ENCODE data around the gene ZCWPW2. TPM values are rescaled to one million over a fixed set of nuclear protein-coding genes. Genes with fewer than 3 reads are reported as not detected.

ZCWPW2 gene
- total RNA-seq, 1 donor from 2014 or later, result 0.96 TPM

DNA sequence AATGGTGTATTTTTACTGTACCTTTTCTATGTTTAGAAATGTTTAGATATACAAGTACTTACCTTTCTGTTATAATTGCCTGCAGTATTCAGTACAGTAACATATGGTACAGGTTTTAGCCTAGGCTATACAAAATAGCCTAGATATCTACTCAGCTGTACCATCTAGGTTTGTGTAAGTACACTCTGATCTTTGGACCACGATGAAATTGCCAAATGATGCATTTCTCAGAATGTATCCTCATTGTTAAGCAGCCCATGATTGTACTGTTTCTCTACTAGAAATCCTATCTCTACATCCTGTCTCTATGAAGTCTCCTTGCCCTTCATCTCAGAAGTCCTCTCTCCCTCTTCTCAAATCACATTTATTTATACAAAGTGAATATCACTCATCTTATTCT, 32.8 kb upstream of the ZCWPW2 start:
- H3K4me1 ChIP-seq, result no peaks in the 10 kb centered on the region
- DNase-seq (no peak), ATAC-seq (no peak)
- TF ChIP-seq, protein P1, sequence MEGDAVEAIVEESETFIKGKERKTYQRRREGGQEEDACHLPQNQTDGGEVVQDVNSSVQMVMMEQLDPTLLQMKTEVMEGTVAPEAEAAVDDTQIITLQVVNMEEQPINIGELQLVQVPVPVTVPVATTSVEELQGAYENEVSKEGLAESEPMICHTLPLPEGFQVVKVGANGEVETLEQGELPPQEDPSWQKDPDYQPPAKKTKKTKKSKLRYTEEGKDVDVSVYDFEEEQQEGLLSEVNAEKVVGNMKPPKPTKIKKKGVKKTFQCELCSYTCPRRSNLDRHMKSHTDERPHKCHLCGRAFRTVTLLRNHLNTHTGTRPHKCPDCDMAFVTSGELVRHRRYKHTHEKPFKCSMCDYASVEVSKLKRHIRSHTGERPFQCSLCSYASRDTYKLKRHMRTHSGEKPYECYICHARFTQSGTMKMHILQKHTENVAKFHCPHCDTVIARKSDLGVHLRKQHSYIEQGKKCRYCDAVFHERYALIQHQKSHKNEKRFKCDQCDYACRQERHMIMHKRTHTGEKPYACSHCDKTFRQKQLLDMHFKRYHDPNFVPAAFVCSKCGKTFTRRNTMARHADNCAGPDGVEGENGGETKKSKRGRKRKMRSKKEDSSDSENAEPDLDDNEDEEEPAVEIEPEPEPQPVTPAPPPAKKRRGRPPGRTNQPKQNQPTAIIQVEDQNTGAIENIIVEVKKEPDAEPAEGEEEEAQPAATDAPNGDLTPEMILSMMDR (IDR thresholded peaks at IDR 0.05), result no peak
- no peak overlapping the region for H3K27ac ChIP-seq
- intact Hi-C loops (cut with DNase I), result no loop called here
- H3K36me3 ChIP-seq, result peaks cover 12% of the 10 kb centered on the region
- no peak overlapping the region for H3K4me3 ChIP-seq
- no peaks in the 10 kb centered on the region for H3K9me3 ChIP-seq
- H3K27me3 ChIP-seq, result no peaks in the 10 kb centered on the region

DNA sequence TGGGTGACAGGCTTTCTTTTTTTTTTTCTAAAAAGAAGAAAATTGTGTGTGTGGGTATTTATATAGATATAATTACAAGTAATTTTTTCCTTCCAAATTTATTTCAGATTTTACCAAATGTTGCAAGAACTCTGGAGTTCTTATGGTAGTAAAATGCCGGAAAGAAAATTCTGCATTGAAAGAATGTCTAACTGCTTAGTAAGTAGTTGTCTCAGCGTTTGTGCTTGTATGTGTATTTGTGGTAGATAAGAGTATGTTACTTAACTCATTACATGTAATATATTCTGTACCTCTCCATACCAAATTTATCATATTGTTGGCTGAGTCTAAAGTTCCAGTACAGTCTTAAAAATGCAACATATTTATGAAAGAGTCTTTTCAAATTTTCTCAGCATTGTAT, 32.3 kb upstream of the ZCWPW2 start:
- intact Hi-C loops (cut with DNase I), result no loop called here
- TF ChIP-seq, protein P1 (IDR thresholded peaks at IDR 0.05), result no peak
- Histone ChIP-seq H3K4me3 (no peak overlapping the region), H3K27ac (no peak overlapping the region), H3K9me3 (no peaks in the 10 kb centered on the region), H3K36me3 (peaks cover 12% of the 10 kb centered on the region), H3K4me1 (no peaks in the 10 kb centered on the region), H3K27me3 (no peaks in the 10 kb centered on the region)
- DNase-seq, result no peak
- no peak for ATAC-seq

DNA sequence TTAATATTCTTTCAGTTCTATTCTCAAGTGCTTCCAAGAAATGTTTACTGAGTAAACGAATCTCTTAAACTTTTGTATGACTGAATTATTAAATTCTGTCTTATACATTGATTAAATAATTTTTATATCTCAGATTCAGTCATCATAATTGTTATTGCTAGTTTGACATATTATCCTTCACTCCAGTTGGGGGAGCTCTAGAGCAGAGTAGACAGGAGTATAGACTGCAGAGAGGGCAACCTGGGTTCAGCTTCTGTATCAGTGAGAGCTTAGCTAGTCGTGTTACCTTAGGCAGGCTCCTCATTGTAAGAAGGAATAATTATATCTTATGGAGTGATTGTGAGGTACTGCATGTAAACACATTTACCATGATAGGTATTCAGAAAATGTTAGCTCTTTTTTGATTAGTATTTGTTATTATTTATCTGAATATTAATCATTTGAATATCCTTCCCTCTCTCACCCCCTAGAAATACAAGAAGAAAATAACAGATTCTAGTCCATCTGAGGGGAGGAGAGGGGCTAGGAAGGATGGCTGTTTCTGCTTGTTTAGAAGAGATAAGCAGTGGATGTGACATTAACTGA, 31.0 kb upstream of the ZCWPW2 start:
- H3K4me3 ChIP-seq, result no peak overlapping the region
- DNase-seq, result no peak

DNA sequence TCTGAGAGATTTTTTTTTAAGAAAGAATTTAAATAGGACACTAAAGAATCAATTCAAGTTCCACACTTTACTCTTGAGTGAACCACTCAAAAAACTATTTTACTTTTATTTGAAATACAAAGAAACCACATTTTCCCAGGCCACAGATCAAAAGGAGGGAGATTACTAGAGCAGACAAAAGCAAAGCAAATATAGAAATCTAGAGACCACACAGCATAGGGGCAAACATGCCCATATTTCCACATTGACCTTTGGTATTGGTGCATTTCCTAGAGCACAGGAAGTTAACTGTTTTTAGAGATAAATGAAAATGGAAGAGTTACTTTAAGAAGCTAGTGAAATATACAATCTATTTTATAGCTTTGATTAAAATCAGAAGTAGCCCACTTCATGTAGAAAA, 27.5 kb upstream of the ZCWPW2 start:
- intact Hi-C loops (cut with DNase I), result no loop called here
- Histone ChIP-seq H3K4me1 (no peaks in the 10 kb centered on the region), H3K27me3 (no peaks in the 10 kb centered on the region), H3K36me3 (peaks cover 47% of the 10 kb centered on the region), H3K27ac (no peak overlapping the region), H3K9me3 (no peaks in the 10 kb centered on the region), H3K4me3 (no peak overlapping the region)
- TF ChIP-seq, protein P1 (IDR thresholded peaks at IDR 0.05), result no peak
- DNase-seq (no peak), ATAC-seq (no peak)

More for the DNA sequence above, 31.0 kb upstream of the ZCWPW2 start:
- intact Hi-C loops (cut with DNase I), result no loop called here
- no peaks in the 10 kb centered on the region for H3K9me3 ChIP-seq
- ATAC-seq, result peak; percentile 89
- H3K36me3 ChIP-seq, result peaks cover 13% of the 10 kb centered on the region
- no peaks in the 10 kb centered on the region for H3K4me1 ChIP-seq
- TF ChIP-seq, protein P1 (IDR thresholded peaks at IDR 0.05), result peak; percentile 70
- H3K27ac ChIP-seq, result no peak overlapping the region
- H3K27me3 ChIP-seq, result no peaks in the 10 kb centered on the region

DNA sequence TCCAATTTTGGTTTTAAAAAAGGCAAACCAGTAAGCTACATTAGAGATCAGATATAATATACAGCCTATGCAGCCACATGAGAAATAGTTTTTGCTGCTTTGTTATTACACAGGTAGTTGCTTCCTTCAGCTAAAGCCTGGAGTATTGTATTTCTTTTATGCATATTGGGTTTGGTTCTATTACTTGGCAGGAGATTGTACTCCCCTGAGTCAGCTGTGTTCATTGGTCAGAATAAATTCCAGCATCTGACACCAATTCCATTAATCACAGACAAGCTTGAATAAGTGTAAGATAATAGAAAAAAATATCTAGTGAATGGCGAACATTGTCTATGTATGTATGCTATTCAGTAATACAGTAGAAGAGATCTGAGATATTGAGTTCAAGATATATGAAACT, 26.1 kb upstream of the ZCWPW2 start:
- no peaks in the 10 kb centered on the region for H3K9me3 ChIP-seq
- no peaks in the 10 kb centered on the region for H3K4me1 ChIP-seq
- peaks cover 59% of the 10 kb centered on the region for H3K36me3 ChIP-seq
- H3K27me3 ChIP-seq, result no peaks in the 10 kb centered on the region
- no peak for ATAC-seq
- TF ChIP-seq, protein P1 (IDR thresholded peaks at IDR 0.05), result no peak
- intact Hi-C loops (cut with DNase I), result no loop called here
- no peak overlapping the region for H3K4me3 ChIP-seq
- no peak overlapping the region for H3K27ac ChIP-seq
- no peak for DNase-seq

DNA sequence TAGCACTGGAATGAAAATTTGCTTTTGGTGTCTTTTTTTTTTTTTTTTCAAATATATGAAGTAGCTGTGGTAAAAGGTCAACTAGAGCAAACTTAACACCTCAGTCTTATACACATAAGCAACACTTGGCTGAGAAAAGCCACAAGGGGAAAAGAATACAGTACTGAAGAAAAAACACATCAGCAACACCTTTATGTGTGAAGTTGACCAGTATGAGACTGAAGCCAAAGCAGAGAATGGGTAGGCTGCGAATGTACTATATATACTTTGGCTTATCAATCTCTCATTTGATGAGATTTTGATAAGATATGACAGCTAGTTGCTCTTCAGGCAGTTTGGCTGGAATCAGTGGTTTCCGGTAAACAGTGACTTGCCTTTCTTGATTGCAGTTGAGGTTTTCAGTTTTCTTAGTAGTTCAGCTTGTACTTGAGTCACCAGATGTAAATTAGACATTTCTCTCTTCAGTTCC, 22.0 kb upstream of the ZCWPW2 start:
- TF ChIP-seq, protein P1 (IDR thresholded peaks at IDR 0.05), result no peak
- H3K4me3 ChIP-seq, result no peak overlapping the region
- intact Hi-C loops (cut with DNase I), result no loop called here
- H3K27me3 ChIP-seq, result no peaks in the 10 kb centered on the region
- ATAC-seq (peak; percentile 63), DNase-seq (no peak)
- no peaks in the 10 kb centered on the region for H3K9me3 ChIP-seq
- H3K27ac ChIP-seq, result no peak overlapping the region
- peaks cover 65% of the 10 kb centered on the region for H3K36me3 ChIP-seq
- no peaks in the 10 kb centered on the region for H3K4me1 ChIP-seq
